Measurements from ENCODE around the gene TMEM167A.
"Not testable (repeated sequence)": the region's sequence is repeated elsewhere in the genome, so short reads cannot be mapped to it uniquely, and the experiment has no call there.

The TMEM167A gene

DNA sequence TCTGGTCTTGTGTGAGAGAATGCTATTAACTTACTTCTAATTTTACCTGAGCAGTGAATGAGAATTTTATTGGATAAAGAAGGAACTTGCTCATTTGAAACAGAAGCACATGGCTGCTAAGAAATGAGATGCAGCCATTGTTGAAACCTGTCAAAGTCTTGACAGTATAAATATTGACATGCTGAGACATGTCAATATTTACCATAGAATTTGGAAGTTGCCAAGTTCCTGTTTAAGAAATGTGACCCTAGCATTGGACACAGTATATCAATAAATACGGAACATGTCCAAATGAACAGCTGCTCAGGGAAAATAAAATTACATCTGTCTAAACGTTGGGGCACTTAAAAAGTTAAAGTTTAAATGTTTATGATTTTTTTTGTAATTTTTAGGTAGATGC is 7.9 kb upstream of the TMEM167A start:
- no peak for DNase-seq

DNA sequence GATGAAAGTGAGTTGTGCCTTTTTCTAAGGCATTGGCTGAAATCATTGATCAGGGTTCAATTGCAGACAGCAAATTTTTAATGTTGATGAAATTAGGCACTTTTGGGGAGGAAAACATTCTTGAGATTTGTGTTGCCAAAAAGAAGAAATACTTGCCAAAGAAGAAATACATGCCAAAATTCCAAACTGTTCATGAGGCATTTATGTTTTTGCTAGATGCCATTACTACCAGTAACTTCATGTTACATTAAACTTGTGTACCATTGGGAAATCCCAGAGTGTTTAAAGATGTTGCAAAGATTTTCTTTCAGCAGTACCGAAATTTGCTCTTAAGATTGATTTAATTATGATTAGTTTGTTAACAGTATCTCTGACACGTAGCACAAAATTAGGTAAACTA is 7.1 kb upstream of the TMEM167A start:
- no peak for DNase-seq

DNA sequence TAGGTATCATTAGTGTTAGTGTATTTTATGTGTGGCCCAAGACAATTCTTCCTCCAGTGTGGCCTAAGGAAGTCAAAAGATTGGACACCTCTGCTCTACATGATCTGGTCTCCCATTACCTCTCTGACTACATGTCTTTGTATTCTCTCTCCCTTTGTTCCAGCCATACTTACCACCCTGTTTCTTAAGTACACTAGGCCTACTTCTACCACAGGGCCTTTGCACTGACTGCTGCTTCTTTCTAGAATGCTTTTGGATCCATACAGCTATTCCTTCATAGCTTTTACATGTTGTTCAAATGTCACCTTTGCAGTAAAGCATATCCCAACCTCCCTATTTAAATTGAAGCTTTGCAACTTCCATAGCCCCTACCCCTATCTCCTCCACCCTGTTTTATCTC is 5.6 kb upstream of the TMEM167A start:
- DNase-seq: no peak

DNA sequence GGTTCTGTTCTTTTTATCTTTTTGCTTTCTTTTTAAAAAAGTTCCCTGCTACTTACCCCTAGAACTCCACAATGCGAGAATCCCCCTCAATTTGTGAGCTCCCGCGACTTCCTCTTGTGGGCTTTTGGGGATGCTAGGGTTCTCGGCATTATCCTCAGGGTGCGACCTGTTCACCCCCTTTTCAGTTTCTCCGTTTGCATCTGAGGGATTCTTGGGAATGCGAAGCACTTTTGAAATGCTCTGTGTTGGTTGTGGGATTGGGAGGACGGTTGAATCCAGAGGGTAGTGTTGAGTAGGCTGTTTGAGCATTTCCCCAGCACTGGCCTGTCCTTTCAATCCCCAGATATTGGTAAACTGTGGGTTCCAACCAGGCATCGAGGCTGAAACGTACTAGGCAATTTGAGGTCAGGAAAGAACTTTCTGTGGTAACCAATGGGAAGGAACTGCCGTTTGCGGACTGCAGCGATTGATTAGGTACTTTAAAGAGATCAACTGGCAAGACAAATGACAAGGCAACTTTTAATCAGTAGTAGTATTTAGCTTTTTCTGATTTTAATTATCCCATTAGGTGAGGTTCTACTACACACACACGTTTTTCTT is 568 bp upstream of the TMEM167A start:
- DNase-seq: no peak

DNA sequence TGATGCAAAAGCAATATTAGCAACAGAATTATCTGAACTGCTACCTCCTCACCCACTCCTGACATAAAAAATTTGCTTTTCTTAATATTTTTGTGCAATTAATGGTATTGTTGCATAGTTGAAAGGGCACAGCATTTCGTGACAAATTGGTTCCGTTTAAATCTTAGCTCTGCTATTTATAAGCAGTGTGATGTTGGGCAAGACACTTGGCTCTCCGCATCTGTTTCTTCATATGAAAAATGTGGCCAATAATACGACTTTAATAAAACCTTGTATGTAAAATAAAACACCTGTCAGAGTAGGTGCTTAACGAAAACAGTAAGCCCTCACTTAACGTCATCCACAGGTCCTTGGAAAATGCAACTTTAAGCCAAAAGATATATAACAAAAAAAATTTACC is 4.2 kb downstream of the TMEM167A start:
- DNase-seq: no peak

DNA sequence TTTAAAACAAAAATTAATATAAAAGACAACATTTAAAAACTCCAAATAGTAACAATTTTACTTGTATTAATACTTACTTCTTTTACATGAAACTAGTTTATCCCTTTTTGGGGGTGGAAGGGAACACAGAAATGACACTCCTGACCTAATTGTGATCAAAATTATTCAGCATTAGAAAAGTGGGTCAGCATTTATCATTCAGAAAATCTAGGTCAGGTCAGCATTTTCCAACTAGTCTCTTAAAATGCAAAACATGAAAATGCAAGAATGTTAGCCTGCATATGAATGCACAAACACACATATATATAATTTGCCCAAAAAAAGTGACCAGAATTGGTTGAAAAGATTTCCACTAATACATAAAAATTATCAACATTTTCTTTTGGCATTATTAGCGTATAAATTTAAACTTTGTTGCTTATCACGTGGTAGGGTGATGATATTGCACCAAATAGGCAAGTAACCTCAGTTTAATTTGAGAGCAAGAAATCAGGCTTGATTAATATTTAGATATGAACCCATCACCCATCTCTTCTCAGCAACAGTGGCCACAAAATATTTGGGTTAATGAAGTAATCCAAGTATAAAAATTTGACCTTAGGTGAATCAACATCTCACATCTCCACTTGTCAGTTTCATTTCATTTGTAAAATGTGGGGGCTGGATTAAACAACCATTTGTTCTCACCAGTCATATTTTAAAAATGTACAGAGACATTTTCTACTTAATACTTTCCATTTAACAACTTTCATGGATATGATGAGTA is 5.7 kb downstream of the TMEM167A start:
- no peak for DNase-seq

DNA sequence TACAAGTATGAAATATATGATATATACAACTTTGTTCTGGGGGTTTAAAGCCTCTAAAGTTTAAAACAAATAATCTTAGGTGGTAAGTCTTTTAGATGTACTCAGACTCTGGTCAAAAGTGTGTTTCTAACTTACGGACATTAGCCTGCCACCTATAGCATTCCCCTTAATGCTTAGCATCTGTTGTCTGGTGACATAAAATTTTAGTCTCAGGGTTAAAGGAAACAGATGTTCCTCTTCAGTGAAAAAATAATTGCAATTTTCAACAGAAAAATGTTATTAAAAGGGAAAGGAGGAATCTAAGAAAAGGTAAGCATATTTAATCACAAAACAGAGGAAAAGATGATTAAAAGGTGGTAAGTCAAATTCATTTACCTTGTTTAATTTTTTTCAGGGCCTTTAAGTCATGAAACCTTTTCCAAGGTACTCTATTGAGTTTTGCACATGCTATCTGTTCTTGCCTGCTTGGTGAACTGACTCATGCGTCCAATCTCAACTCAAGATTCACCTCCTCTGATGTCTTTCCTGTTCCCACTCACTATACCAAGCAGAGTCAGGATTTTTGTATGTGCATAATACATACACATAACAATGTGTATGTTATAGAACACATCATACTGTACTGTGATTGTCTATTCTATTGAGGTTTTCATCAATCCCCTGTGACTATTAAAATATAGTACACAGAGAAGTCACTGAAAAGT is 7.9 kb downstream of the TMEM167A start:
- no peak for DNase-seq

DNA sequence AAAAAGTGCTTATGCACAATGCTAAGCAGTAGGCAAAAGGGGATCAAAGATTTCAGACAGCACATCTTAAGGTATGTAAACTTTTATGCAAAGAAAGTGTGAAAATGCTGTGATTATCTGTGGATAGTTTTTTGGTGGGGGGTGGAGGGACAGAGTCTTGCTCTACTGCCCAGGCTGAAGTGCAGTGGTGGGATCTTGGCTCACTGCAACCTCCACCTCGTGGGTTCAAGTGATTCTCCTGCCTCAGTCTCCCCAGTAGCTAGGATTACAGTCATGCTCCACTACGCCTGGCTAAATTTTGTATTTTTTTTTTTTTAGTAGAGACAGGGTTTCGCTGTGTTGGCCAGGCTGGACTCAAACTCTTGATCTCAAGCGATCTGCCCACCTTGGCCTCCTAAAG is 9.8 kb downstream of the TMEM167A start:
- not testable (repeated sequence) for DNase-seq

DNA sequence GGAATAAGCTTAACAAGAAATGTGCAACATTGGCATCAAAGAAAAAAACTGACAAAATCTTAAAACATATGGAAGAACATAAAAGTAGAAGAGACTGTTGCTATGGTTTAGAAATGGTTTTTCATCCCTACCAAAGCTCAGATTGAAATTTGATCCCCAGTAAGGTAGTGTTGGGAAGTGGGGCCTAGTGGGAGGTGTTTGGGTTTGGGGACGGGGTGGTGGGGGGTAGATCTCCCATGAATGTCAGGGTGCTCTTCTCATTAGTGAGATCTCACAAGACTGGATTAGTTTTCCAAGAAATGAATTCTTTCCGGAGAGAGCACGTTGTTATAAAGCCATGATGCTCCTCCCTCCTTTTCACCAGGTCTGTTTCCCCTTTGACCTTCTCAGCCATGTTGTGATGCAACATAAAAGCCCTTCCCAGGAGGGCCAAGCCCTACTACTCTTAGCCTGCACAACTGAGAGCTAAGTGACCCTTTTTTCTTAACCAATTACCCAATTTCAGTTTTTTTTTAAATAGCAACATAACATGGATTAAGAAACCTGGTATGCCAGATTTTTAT is 10.6 kb downstream of the TMEM167A start:
- no peak for DNase-seq

DNA sequence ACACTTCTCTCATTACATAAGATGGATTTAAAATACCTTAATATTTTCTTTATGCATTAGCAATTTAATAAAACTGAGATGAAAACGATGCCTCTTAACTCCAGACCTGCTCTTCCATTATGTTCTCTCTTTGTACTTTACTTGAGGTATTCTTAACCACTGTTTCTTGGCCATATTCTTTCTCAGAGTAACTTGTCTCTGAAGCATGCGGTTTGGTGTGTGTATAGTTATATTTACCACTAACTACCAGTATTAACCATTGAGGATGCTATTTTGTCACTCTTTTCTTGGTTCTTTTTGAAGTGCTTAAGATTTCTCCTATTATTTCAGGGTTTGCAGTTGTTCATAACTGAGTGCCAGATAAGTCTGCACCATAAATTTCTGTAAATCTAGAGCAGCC is 17.9 kb downstream of the TMEM167A start:
- no peak for DNase-seq

DNA sequence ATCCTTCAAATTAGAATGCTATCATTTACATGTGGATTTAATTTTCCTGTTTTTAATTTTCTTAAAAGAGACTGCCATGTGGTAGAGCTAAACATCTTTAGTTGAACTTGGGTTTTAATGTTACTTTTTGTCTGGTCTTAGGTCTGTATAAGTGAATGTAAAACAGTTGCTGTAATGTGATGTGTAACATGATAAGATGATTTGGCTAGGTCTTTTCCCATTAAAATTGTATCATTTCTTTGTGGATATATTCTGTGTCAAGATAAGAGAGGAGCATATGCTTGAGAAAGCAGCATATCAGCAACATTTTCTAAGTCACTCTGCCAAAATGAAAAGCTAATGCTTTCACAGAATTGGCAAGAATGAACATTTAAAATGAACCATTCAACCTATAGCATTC is 18.5 kb downstream of the TMEM167A start:
- DNase-seq: no peak

DNA sequence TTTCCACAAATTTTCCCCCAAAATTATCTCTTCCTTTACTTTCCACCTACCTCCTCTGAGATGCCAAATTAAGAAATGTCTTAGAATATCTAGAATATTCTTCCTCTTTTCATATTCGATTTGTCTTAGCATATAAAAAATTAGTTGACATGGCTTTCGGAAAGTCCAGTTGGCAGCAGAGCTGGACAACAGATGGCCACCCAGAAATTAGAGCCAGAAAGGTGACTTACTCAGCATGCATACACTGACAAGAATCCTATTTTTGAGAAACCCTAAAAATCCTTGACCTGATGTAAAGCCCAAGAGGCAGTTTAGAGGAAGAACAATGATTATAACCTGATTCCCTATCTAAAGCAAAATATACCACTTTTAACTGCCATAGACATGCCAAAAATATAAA is 22.0 kb downstream of the TMEM167A start:
- no peak for DNase-seq

DNA sequence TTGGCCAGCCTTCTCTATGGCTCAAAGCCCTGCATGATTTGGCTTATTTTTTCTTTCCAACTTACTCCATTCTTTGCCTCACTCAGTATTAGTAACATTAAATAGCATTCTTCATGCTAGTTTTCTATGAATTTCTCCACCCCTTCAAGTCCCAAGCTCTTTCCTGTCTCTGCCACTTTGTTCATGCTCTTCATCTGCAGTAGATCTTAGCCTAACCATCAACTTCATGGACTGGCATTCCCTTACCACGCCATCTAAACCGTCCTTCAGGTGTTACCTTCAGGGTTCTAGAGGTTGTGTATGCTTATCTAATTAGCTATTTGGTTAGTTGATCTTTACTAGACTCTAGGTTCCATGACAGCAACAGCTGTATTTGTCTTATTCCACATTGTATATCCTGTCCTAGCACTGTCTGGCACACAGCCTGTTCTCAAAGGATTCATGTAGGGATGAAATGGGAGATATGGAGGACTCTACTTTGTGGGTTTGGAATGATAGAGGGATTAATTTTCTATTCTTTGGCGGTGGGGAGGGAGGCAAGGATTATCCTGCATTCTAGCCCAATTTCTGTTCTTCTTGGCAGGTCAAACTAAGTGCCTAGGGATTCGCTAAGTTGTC is 26.4 kb downstream of the TMEM167A start:
- DNase-seq: no peak

DNA sequence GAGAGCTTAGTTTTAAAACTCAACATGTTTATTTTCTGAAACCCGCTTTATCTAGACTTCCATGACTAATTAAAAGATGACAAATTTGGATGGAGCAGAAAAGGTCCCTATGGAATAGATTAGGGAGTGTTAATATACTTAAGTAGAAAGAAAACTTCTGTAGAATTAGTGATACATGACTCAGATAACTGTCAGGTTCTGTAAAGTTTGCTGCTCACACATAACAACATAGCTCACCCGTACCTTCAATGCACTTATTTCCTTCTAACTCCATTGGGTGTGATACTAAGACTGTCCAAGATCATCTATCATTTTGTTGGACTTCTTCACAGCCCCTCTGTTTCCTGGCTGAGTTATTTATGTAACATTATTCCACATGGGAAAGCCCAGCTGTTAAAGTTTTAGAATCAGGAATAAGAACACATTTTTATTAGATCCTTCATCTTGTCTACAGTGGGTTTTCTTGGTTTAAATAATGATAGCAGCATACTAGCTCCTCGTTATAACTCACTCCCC is 27.8 kb downstream of the TMEM167A start:
- DNase-seq: no peak

DNA sequence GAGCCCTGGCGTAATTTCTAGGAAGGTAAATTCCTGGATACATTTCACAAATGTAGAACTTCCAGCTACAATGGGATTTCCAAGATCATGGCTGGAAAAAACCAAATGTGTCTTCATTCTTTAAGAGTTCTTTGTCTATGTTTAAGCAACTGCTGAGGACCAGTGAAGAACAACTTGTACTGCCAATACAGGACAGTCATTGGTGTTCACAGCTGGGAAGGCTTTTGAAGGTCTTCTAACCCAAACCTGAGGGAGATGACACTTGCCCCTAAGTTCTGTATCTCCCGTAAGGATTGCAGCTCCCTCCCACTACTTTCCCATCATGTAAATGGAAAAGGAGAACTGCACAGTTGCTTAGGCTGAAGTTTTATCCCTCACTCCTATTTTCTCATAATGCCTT is 28.4 kb downstream of the TMEM167A start:
- no peak for DNase-seq

DNA sequence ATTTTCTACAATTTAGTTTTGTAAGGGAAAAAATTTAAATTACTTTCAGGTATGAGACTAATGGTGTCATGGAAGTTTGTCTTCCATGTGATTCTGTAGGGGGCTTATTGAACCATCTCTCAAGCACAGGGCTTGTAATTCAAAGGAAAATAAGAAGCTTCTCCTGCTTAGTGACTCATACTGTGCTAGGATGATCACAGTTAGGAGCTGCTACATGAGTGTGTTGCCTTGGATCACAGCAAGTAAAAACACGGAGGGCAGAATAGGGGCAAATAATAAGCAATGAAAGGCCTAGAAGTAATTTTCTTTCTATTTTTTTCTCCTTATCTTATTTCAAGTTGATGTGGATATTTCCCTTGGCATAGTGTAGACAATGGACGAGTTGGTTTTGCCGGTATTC is 28.9 kb downstream of the TMEM167A start:
- DNase-seq: no peak

DNA sequence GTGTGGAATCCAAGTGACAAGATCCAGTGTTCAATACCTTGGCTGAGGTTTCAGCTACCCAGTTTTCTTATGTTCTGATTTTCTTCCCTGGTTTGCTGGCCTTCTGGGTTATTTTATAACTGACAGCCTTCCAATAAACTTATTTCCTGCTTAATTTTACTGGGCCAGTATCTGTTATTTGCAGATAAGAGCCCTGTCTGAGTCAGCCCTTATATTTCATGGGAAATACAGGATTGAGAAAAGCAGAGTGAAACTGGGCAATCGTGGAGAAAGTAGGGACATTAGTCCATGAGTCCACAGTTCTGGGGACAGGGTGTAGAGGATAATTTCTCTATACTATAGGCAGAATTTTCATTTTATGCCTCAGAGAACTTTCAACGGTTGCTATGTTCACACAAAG is 32.3 kb downstream of the TMEM167A start:
- DNase-seq: no peak

DNA sequence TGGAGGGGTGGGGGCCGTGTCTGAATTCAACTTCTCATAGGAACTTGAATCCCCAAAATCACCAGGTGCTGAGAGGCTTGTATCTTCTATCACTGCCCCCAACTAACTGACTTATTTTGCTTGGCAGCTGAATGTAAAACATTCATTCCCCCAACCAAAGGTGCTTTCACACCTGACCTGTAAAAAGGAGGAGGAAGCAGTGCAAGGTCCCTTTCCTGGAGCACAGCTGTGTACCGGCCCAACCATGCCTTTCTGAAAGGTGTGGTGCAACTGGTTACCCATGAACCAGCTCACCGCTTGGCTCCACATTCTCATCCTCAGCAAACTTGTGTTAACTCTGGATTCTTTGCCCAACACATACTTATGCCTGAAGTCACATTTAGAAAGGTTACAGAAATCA is 34.7 kb downstream of the TMEM167A start:
- no peak for DNase-seq

DNA sequence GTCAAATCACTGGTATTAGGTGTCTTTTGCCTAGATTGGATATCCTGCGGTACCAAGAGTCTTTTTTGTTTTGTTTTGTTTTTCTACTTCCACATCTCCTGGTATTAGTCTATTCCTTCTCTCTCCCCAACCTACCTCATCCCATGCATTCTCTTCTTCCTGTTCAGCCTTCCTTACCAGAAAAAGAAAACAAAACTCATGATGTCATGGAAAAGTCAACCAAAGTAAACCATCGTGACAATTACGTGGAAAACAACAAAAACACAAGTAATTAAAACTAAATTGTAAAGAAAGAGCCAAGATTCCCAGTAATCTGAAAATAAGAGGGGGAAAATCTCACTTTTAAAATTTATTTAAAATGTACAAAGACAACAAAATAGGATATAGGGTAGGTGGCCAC is 38.3 kb downstream of the TMEM167A start:
- DNase-seq: no peak

DNA sequence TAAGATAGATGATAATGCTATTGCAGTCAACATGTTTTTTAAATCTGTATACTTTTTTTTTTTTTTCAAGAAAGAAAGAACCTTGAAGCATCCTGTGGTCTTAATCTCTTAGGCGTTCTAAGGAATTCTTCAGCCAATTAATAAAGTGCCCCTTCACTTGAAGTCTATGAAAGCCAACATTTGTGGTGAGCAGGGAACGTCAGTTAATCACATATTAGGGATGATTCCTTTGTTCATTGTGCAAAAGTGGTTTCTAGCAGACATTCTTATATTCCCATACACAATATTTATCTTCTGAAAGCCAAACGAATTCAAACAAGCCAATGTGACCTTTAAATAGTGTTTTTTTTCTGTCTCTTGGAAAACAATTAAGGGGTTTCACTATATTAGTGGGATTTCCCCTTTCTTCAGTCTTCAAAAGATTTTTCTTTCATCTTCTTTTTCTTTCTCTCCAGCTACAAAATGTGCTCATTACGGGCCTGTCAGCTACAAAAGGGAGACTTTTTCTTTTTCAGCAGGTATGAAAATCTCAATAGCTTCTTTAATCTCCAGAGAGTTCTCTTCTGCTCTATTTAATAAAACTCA is 40.1 kb downstream of the TMEM167A start:
- no peak for DNase-seq

DNA sequence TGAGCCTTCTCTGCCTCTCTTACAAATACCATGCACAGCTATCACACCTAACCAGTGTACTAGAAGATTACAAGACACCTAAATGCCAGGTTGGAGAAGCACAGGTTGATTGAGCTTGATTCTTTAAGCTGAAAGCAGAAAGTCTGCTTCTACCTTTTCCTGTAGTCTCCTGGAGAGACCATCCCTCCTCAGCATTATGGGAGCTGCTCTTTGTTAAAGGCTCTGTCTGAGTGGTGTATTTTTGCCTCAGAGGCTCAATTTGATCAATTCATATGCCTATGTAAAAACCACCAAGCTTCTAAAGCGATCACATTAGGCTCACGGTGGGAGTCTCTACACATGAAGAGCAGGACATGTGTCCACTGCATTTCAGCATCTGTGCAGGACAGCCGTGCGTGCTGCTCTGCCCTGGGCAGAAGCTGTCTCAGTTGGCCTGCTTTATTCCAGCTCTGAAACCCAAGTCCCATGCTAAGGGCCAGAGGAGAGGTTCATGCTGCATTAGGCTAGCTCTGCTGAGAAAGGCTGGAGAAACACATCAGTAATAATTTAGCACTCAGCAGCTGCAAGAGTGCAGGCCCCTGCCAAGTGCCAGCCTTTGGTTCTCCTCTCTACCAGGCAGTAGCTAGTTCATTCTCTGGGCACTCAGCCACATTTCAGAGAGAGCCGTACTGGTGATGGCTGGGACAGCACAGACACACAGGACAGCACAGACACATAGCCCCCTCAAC is 41.7 kb downstream of the TMEM167A start:
- DNase-seq: no peak

DNA sequence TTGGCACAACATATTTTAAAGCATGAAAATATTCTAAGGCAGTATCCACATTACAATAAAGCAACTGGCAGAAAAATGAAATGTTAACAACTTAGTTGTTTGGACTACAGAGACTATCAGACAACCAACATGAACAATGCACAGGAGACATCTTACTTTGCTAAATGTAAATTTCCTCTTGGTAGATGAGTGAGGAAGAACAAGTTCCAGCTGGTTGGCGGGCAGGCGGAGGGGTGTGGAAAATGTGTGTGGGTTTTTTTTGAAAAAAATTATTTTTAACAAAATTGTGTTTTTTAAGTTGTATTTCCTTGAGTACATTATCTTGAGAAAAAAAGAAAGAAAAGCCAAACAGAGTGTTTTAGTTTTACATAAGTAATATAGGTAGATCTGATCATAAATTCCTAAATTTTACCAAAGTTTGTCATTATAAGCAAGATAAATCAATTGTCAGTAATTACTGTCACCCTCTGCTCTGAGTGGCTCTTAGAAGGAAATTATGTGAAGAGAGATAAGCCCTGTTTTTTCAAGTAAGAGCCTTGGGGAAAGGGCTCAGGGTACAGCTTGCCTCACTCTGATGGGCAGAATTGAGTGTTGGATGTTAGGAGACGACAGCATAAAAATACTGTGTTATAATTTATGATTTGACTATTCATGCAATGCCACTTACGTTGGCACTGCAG is 42.5 kb downstream of the TMEM167A start:
- DNase-seq: no peak

Measured in activated effector memory CD4-positive, alpha-beta T cell treated with anti-CD3 and anti-CD28 coated beads, Interleukin-2, amount 50 U/mL, for 16 hours (primary cell).